ENCODE results near the gene POGZ. TPM values are rescaled to one million over a fixed set of nuclear protein-coding genes. Genes with fewer than 3 reads are reported as not detected.

The POGZ gene
- total RNA-seq, 1 donor from 2014 or later = 37.3 TPM

GRCh38 chr1:151364996-151365395, 94.3 kb downstream of the POGZ start:
- no peak overlapping the region for H3K27ac ChIP-seq (replicated peaks)

GRCh38 chr1:151362308-151363155, 96.8 kb downstream of the POGZ start:
- Histone ChIP-seq H3K27me3 (ENCODE audit: low read depth) (no peaks in the 10 kb centered on the region), H3K36me3 (peaks cover 53% of the 10 kb centered on the region), H3K4me1 (peaks cover 8% of the 10 kb centered on the region), H3K9me3 (replicated peaks) (peaks cover 6% of the 10 kb centered on the region), H3K4me3 (no peak overlapping the region), H3K27ac (replicated peaks) (no peak overlapping the region)
- no peak for DNase-seq
- intact Hi-C loops (cut with micrococcal nuclease) = no loop called here
- no peak for TF ChIP-seq CTCF (IDR thresholded peaks at IDR 0.05; ENCODE audit: borderline replicate concordance)

More at GRCh38 chr1:151364996-151365395, 94.3 kb downstream of the POGZ start:
- Histone ChIP-seq H3K4me3 (no peak overlapping the region), H3K9me3 (replicated peaks) (peaks cover 6% of the 10 kb centered on the region), H3K27me3 (ENCODE audit: low read depth) (no peaks in the 10 kb centered on the region), H3K36me3 (peaks cover 55% of the 10 kb centered on the region), H3K4me1 (peaks cover 33% of the 10 kb centered on the region)
- no peak for TF ChIP-seq CTCF (IDR thresholded peaks at IDR 0.05; ENCODE audit: borderline replicate concordance)
- no peak for DNase-seq
- intact Hi-C loops (cut with micrococcal nuclease) = no loop called here

- peaks cover 2% of the 10 kb centered on the region for H3K4me1 ChIP-seq
- no peak for TF ChIP-seq CTCF (IDR thresholded peaks at IDR 0.05; ENCODE audit: borderline replicate concordance)
- H3K36me3 ChIP-seq = peaks cover 47% of the 10 kb centered on the region
- no peaks in the 10 kb centered on the region for H3K27me3 ChIP-seq (ENCODE audit: low read depth)
- no peak overlapping the region for H3K4me3 ChIP-seq
- H3K27ac ChIP-seq (replicated peaks) = no peak overlapping the region
- H3K9me3 ChIP-seq (replicated peaks) = peaks cover 6% of the 10 kb centered on the region
- intact Hi-C loops (cut with micrococcal nuclease) = no loop called here
- DNase-seq = no peak
Measured at GRCh38 chr1:151361883-151362282, 97.4 kb downstream of the POGZ start.

- Histone ChIP-seq H3K9me3 (replicated peaks) (peaks cover 4% of the 10 kb centered on the region), H3K4me3 (no peak overlapping the region), H3K27me3 (ENCODE audit: low read depth) (no peaks in the 10 kb centered on the region), H3K36me3 (no peaks in the 10 kb centered on the region), H3K27ac (replicated peaks) (no peak overlapping the region), H3K4me1 (no peaks in the 10 kb centered on the region)
- no peak for TF ChIP-seq CTCF (IDR thresholded peaks at IDR 0.05; ENCODE audit: borderline replicate concordance)
- DNase-seq = no peak
- intact Hi-C loops (cut with micrococcal nuclease) = no loop called here
Measured at GRCh38 chr1:151356696-151357095, 102.6 kb downstream of the POGZ start.

Other genes with a start within 250 kb of the POGZ start
- gene PSMD4, start 204.8 kb downstream of the POGZ start, total RNA-seq = 142 TPM
- 11.2 TPM for gene ZNF687, start 177.2 kb downstream of the POGZ start, total RNA-seq
- gene PI4KB, start 132.1 kb downstream of the POGZ start, total RNA-seq = 44.5 TPM
- 21.0 TPM for gene RFX5, start 112.2 kb downstream of the POGZ start, total RNA-seq
- 66.3 TPM for gene SELENBP1, start 86.8 kb downstream of the POGZ start, total RNA-seq
- 186 TPM for gene PSMB4, start 59.9 kb downstream of the POGZ start, total RNA-seq
- gene CGN, start 51.9 kb upstream of the POGZ start, total RNA-seq = 0.52 TPM
- 3.6 TPM for gene TUFT1, start 80.8 kb upstream of the POGZ start, total RNA-seq
- gene SNX27, start 152.6 kb upstream of the POGZ start, total RNA-seq = 31.8 TPM

Data from left ventricle myocardium inferior (tissue), 1 donor.